PC-3 (cell line): ENCODE results near the gene ITPR3.

Source experiments
- CTCF ChIP-seq: fragments of 300-600 bp; sonication (generic); conservative IDR thresholded peaks from 2 replicates; pipeline ENCODE4 v1.5.1; 2017; ENCODE audit warnings: antibody characterized with exemption, low read depth, mild to moderate bottlenecking, low read length
- EZH2phosphoT487 ChIP-seq: fragments of 300-600 bp; sonication (generic); IDR thresholded peaks from 2 replicates; pipeline ENCODE4 v1.6.1; 2018; ENCODE audit warnings: mild to moderate bottlenecking, antibody characterized with exemption, low read length, borderline replicate concordance

GRCh38 chr6:33737267-33738026, 116.3 kb downstream of the ITPR3 start:
- no peak for TF ChIP-seq CTCF
- no peak for TF ChIP-seq EZH2phosphoT487
